MCF 10A (cell line): ENCODE results near the gene RBM46. TPM values are rescaled to one million over a fixed set of nuclear protein-coding genes. Genes with fewer than 3 reads are reported as not detected.

Experiments used
- BruUV-seq: library from RNA; stranded (reverse); fragments of 400-500 nt; replicated peaks from 2 replicates; lab custom pipeline; 2021; lab: Mats Ljungman, UMichigan
- CTCF ChIA-PET: fragments of 300-600 bp; sonication (Branson Sonifier 250); formaldehyde crosslinking; extraction: SDS; loops from one replicate; lab custom pipeline; 2021; ENCODE audit warnings: antibody characterized with exemption, inconsistent platforms; lab: Yijun Ruan, JAX
- POLR2A ChIA-PET: fragments of 300-600, 350-650 bp; sonication (Branson Sonifier 250); formaldehyde crosslinking; extraction: SDS; loops from one replicate; lab custom pipeline; 2020; ENCODE audit warnings: antibody characterized with exemption, inconsistent platforms; lab: Yijun Ruan, JAX
- DNase-seq: peaks from one replicate; pipeline ENCODE4 v3.0.0-alpha.2; 2018; ENCODE audit not compliant: unreplicated experiment
- H3K27ac Mint-ChIP-seq: one replicate; pipeline ENCODE4 v1.8.0; 2022; ENCODE audit warnings: mild to moderate bottlenecking, low read depth, mixed read lengths; ENCODE audit not compliant: unreplicated experiment
- H3K27me3 Mint-ChIP-seq: one replicate; pipeline ENCODE4 v1.8.0; 2022; ENCODE audit warnings: mixed read lengths; ENCODE audit not compliant: insufficient read depth, unreplicated experiment
- H3K36me3 Mint-ChIP-seq: one replicate; pipeline ENCODE4 v1.8.0; 2022; ENCODE audit warnings: mild to moderate bottlenecking, moderate library complexity, mixed read lengths; ENCODE audit not compliant: insufficient read depth, unreplicated experiment
- H3K4me1 Mint-ChIP-seq: one replicate; pipeline ENCODE4 v1.8.0; 2022; ENCODE audit warnings: mixed read lengths; ENCODE audit not compliant: insufficient read depth, unreplicated experiment
- H3K4me3 Mint-ChIP-seq: one replicate; pipeline ENCODE4 v1.8.0; 2022; ENCODE audit warnings: mild to moderate bottlenecking, moderate library complexity, mixed read lengths; ENCODE audit not compliant: unreplicated experiment
- H3K9me3 Mint-ChIP-seq: one replicate; pipeline ENCODE4 v1.8.0; 2022; ENCODE audit warnings: mixed read lengths; ENCODE audit not compliant: unreplicated experiment
- CTCF ChIP-seq: fragments of 200-600 bp; IDR thresholded peaks from one replicate; pipeline ENCODE4 v1.8.0; 2022; ENCODE audit warnings: antibody characterized with exemption, mild to moderate bottlenecking; ENCODE audit not compliant: unreplicated experiment
- intact Hi-C: fragments of 100-400 bp; cut with micrococcal nuclease; formaldehyde crosslinking; loops from 2 replicates; pipeline ENCODE4 v1.14.1; 2022
- total RNA-seq: library from RNA; stranded (reverse); gene quantifications from 2 replicates; pipeline ENCODE4 v1.2.3, GENCODE V29; 2022

The RBM46 gene
- total RNA-seq, 1 experiment from 2014 or later = 0.21 TPM

DNA sequence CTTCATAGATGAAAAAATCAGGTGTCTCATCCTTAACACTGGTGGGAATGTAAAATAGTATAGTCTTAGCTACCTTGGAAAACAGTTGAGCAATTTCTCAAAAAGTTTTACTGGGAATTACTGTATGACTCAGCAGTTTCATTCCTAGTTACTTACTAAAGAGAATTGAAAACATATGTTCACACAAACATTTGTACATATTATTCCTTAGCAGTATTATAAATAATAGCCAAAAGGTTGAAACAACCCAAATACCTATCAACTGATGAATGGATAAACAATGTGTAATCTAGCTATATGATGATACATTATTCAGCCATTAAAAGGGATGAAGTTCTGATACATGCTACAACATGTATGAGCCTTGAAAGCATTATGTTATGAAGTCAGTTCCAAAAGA is 41.7 kb downstream of the RBM46 start:
- BruUV-seq = no TSS peak
- H3K36me3 Mint-ChIP-seq = no peaks in the 10 kb centered on the region
- intact Hi-C loops = no loop called here
- no peak overlapping the region for H3K4me3 Mint-ChIP-seq
- peaks cover 7% of the 10 kb centered on the region for H3K4me1 Mint-ChIP-seq
- TF ChIP-seq CTCF = no peak
- ChIA-PET POLR2A (interaction anchor here (1.3 kb wide), 1 partner anchor 15 kb away, joined by 3 read pairs; no protein-coding TSS in a partner anchor), CTCF (interaction anchor here (0.7 to 1.3 kb wide), 3 partner anchors 12 to 854 kb away, joined by 3 to 4 read pairs (median 4); no protein-coding TSS in a partner anchor)
- DNase-seq = peak; percentile 43
- H3K27ac Mint-ChIP-seq = peak overlapping the region; percentile 92
- H3K9me3 Mint-ChIP-seq = peaks cover 11% of the 10 kb centered on the region
- no peaks in the 10 kb centered on the region for H3K27me3 Mint-ChIP-seq

DNA sequence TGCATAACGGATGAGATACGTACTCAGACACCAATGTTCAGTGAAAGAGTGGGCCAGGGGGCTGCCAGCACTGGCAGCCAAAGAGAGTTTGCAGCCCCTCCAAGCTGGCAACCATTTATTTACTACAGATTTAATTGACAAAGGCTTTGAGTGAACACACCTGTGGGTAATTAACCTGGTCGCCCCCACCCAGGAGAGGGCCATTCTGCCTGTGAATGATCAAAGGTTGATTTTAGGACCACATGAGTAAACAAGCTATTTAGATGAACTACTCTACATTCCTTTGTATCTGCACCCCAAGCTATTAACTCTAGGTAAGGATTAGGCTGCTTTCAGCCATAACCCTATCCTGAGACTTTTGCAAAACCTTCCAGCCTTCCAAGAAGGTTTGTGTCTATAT is 55.0 kb downstream of the RBM46 start:
- H3K27me3 Mint-ChIP-seq = no peaks in the 10 kb centered on the region
- TF ChIP-seq CTCF = no peak
- H3K4me1 Mint-ChIP-seq = no peaks in the 10 kb centered on the region
- BruUV-seq = no TSS peak
- ChIA-PET CTCF (interaction anchor here (0.6 to 0.7 kb wide), 3 partner anchors 9 to 566 kb away, joined by 3 to 5 read pairs (median 3); no protein-coding TSS in a partner anchor), POLR2A (no interaction called here)
- no peak overlapping the region for H3K4me3 Mint-ChIP-seq
- intact Hi-C loops = no loop called here
- peaks cover 8% of the 10 kb centered on the region for H3K9me3 Mint-ChIP-seq
- DNase-seq = no peak
- H3K27ac Mint-ChIP-seq = no peak overlapping the region
- H3K36me3 Mint-ChIP-seq = no peaks in the 10 kb centered on the region

DNA sequence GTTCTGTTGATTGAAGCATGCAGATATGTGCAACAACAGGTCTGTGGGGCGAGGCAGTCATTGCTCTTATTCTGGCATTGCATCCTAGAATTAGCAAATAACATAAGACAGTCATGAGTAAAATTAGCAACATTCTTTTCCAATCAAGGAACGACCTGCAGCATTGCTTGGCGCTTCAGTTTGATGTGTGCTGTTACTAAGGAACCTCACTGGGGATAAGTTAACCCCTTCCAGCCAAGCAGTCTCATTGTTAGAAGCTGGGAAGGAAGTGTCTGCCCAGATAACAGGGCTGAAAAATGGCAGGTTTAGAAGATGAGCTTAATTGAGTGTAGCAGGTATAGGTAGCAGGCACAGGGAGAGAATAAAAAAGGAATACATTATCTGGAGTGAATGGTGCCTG is 55.4 kb downstream of the RBM46 start:
- DNase-seq = no peak
- H3K27me3 Mint-ChIP-seq = no peaks in the 10 kb centered on the region
- no peak overlapping the region for H3K4me3 Mint-ChIP-seq
- H3K9me3 Mint-ChIP-seq = peaks cover 8% of the 10 kb centered on the region
- CTCF ChIA-PET = interaction anchor here (0.6 to 0.7 kb wide), 3 partner anchors 8 to 565 kb away, joined by 3 to 5 read pairs (median 3); no protein-coding TSS in a partner anchor
- POLR2A ChIA-PET = interaction anchor here (0.8 kb wide), 1 partner anchor 13 kb away, joined by 3 read pairs; no protein-coding TSS in a partner anchor
- TF ChIP-seq CTCF = no peak
- no peak overlapping the region for H3K27ac Mint-ChIP-seq
- H3K4me1 Mint-ChIP-seq = no peaks in the 10 kb centered on the region
- BruUV-seq = no TSS peak
- intact Hi-C loops = no loop called here
- H3K36me3 Mint-ChIP-seq = no peaks in the 10 kb centered on the region

- no peak for TF ChIP-seq CTCF
- no TSS peak for BruUV-seq
- no peak overlapping the region for H3K4me3 Mint-ChIP-seq
- no peak for DNase-seq
- H3K36me3 Mint-ChIP-seq = no peaks in the 10 kb centered on the region
- POLR2A ChIA-PET = no interaction called here
- H3K27me3 Mint-ChIP-seq = no peaks in the 10 kb centered on the region
- no peaks in the 10 kb centered on the region for H3K9me3 Mint-ChIP-seq
- intact Hi-C loops = no loop called here
- CTCF ChIA-PET = no interaction called here
- no peak overlapping the region for H3K27ac Mint-ChIP-seq
- H3K4me1 Mint-ChIP-seq = no peaks in the 10 kb centered on the region
These were observed 57.1 kb downstream of the RBM46 start for GRCh38 chr4:154838155-154838554.
